Measurements from ENCODE around the gene AKAP12.

The AKAP12 gene

GRCh38 chr6:151236668-151237401 is 2.9 kb upstream of the AKAP12 start:
- DNase-seq: no peak

- DNase-seq: peak; percentile 88 to 94
Measured at GRCh38 chr6:151240036-151240685, 394 bp downstream of the AKAP12 start.

GRCh38 chr6:151240791-151241642 is 1.2 kb downstream of the AKAP12 start:
- peak; percentile 47 to 73 for DNase-seq

- no peak for DNase-seq
Measured at GRCh38 chr6:151241853-151242252, 2.1 kb downstream of the AKAP12 start.

GRCh38 chr6:151242420-151242861 is 2.7 kb downstream of the AKAP12 start:
- peak in 1 of 2 experiments; percentile 5 for DNase-seq

- DNase-seq: no peak
Measured at GRCh38 chr6:151243481-151243880, 3.7 kb downstream of the AKAP12 start.

GRCh38 chr6:151247490-151247889 is 7.7 kb downstream of the AKAP12 start:
- no peak for DNase-seq

GRCh38 chr6:151248295-151248694 is 8.5 kb downstream of the AKAP12 start:
- DNase-seq: no peak

GRCh38 chr6:151252634-151253033 is 12.9 kb downstream of the AKAP12 start:
- no peak for DNase-seq

- no peak for DNase-seq
Measured at GRCh38 chr6:151254451-151255081, 14.8 kb downstream of the AKAP12 start.

- DNase-seq: no peak
Measured at GRCh38 chr6:151255811-151256210, 16.0 kb downstream of the AKAP12 start.

- DNase-seq: no peak
Measured at GRCh38 chr6:151257985-151258445, 18.2 kb downstream of the AKAP12 start.

GRCh38 chr6:151260205-151260604 is 20.4 kb downstream of the AKAP12 start:
- DNase-seq: no peak

GRCh38 chr6:151263035-151263434 is 23.3 kb downstream of the AKAP12 start:
- no peak for DNase-seq

- no peak for DNase-seq
Measured at GRCh38 chr6:151263967-151264366, 24.2 kb downstream of the AKAP12 start.

GRCh38 chr6:151265282-151265681 is 25.5 kb downstream of the AKAP12 start:
- DNase-seq: no peak

- no peak for DNase-seq
Measured at GRCh38 chr6:151269321-151269995, 29.7 kb downstream of the AKAP12 start.

GRCh38 chr6:151275121-151275520 is 35.4 kb downstream of the AKAP12 start:
- DNase-seq: peak; percentile 55 to 74

GRCh38 chr6:151275566-151275965 is 35.8 kb downstream of the AKAP12 start:
- DNase-seq: peak; percentile 76 to 83

- DNase-seq: peak; percentile 41 to 85
Measured at GRCh38 chr6:151276112-151276740, 36.5 kb downstream of the AKAP12 start.

GRCh38 chr6:151279891-151280290 is 40.1 kb downstream of the AKAP12 start:
- no peak for DNase-seq

- DNase-seq: no peak
Measured at GRCh38 chr6:151280859-151281258, 41.1 kb downstream of the AKAP12 start.
